Measurements from ENCODE around the gene TRIM2.

Gene TRIM2

GRCh38 chr4:153345012-153345981 is 141.1 kb downstream of the TRIM2 start:
- peak; percentile 76 for DNase-seq (ENCODE audit: low read depth)
- TF ChIP-seq CTCF (IDR thresholded peaks at IDR 0.05; ENCODE audit: insufficient read depth, low read depth, low read length, missing control alignments): no peak
- peak overlapping the region; percentile 96 for H3K4me3 ChIP-seq (ENCODE audit: low read depth, low read length)

GRCh38 chr4:153346031-153346430 is 141.8 kb downstream of the TRIM2 start:
- peak overlapping the region; percentile 96 for H3K4me3 ChIP-seq (ENCODE audit: low read depth, low read length)
- TF ChIP-seq CTCF (IDR thresholded peaks at IDR 0.05; ENCODE audit: insufficient read depth, low read depth, low read length, missing control alignments): no peak
- DNase-seq (ENCODE audit: low read depth): no peak

DNA sequence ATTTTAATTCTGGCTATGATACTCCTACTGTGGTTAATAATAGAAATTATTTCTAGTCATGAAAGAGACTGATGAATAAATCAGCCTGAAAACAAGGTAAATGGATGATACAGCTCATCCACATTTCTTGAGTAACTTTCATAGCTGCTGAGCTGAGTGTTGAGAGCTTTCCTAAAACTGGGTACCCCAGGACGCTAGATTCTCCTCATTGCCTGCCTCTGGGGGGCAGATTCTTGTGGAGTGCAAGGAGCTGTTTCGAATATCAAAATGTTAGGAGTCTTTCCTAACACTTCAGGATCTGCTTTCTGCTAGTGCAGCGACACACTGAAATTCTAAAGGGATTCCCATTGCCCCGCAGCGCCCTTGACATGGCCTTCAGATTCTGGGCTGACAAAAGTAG is 142.3 kb downstream of the TRIM2 start:
- no peak overlapping the region for H3K4me3 ChIP-seq (ENCODE audit: low read depth, low read length)
- DNase-seq (ENCODE audit: low read depth): no peak
- no peak for TF ChIP-seq CTCF (IDR thresholded peaks at IDR 0.05; ENCODE audit: insufficient read depth, low read depth, low read length, missing control alignments)

DNA sequence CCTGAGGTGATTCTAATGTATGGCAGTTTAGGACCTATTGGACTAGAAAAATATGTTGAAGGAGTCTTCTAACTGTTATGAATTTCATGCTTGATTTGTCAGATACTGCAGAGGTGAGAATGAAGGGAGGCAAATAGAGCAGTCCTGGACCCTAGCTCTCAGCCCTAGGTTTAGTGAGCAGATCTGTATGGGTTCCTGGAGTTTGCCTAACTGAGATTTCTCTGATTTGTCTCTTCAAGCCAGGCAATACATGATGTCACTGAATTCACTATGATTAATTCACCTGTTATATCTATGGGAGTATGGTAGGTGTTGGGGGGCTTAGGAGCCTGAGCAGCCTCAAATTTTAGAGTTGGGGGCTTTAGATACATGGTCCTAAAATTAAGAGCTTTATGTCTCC is 142.9 kb downstream of the TRIM2 start:
- H3K4me3 ChIP-seq (ENCODE audit: low read depth, low read length): no peak overlapping the region
- TF ChIP-seq CTCF (IDR thresholded peaks at IDR 0.05; ENCODE audit: insufficient read depth, low read depth, low read length, missing control alignments): no peak
- no peak for DNase-seq (ENCODE audit: low read depth)

GRCh38 chr4:153348006-153348405 is 143.8 kb downstream of the TRIM2 start:
- DNase-seq (ENCODE audit: low read depth): peak; percentile 22
- no peak for TF ChIP-seq CTCF (IDR thresholded peaks at IDR 0.05; ENCODE audit: insufficient read depth, low read depth, low read length, missing control alignments)
- no peak overlapping the region for H3K4me3 ChIP-seq (ENCODE audit: low read depth, low read length)

- H3K4me3 ChIP-seq (ENCODE audit: low read depth, low read length): no peak overlapping the region
- no peak for DNase-seq (ENCODE audit: low read depth)
- TF ChIP-seq CTCF (IDR thresholded peaks at IDR 0.05; ENCODE audit: insufficient read depth, low read depth, low read length, missing control alignments): no peak
Measured at GRCh38 chr4:153349206-153349805, 145.1 kb downstream of the TRIM2 start.
